Neural cell (in vitro differentiated cells): ENCODE measurements around the gene FGGY. TPM values are rescaled to one million over a fixed set of nuclear protein-coding genes. Genes with fewer than 3 reads are reported as not detected.

Experiments
- H2AFZ ChIP-seq: fragments of 200-600, 300-800 bp; sonication (generic), shearing (Covaris generic); 2 replicates; pipeline ENCODE4 v1.6.0; 2014; ENCODE audit warnings: low read depth, mild to moderate bottlenecking, antibody characterized with exemption, low read length, moderate library complexity
- H3F3A ChIP-seq: fragments of 200-600 bp; shearing (Covaris generic); 2 replicates; pipeline ENCODE4 v1.6.1; 2016; ENCODE audit warnings: mild to moderate bottlenecking, moderate library complexity, mixed read lengths, antibody characterized with exemption, low read length; ENCODE audit not compliant: insufficient read depth, poor library complexity, severe bottlenecking
- H3K27ac ChIP-seq: fragments of 200-600, 300-800 bp; sonication (generic), shearing (Covaris generic); 2 replicates; pipeline ENCODE4 v1.5.1; 2014; ENCODE audit warnings: mild to moderate bottlenecking, low read length, moderate library complexity
- H3K27me3 ChIP-seq: fragments of 300-800, 200-600 bp; sonication (generic), shearing (Covaris generic); 2 replicates; pipeline ENCODE4 v1.6.0; 2014; ENCODE audit warnings: mild to moderate bottlenecking, low read depth, low read length, moderate library complexity; ENCODE audit not compliant: insufficient read depth
- H3K36me3 ChIP-seq: fragments of 300-800, 200-600 bp; sonication (generic), shearing (Covaris generic); 2 replicates; pipeline ENCODE4 v1.5.1; 2014; ENCODE audit warnings: mild to moderate bottlenecking, antibody characterized with exemption, low read length, moderate library complexity; ENCODE audit not compliant: insufficient read depth
- H3K4me2 ChIP-seq: fragments of 300-800, 200-600 bp; sonication (generic), shearing (Covaris generic); 2 replicates; pipeline ENCODE4 v1.6.0; 2014; ENCODE audit warnings: mild to moderate bottlenecking, low read length
- H3K4me3 ChIP-seq: fragments of 300-800, 200-600 bp; sonication (generic), shearing (Covaris generic); 2 replicates; pipeline ENCODE4 v1.5.1; 2014; ENCODE audit warnings: mild to moderate bottlenecking, low read length, moderate library complexity
- H3K79me2 ChIP-seq: fragments of 200-600 bp; shearing (Covaris generic); replicated peaks from 2 replicates; pipeline ENCODE4 v1.6.0; 2014; ENCODE audit warnings: mild to moderate bottlenecking, low read length, moderate library complexity; ENCODE audit not compliant: insufficient read depth
- H3K9ac ChIP-seq: fragments of 300-800, 200-600 bp; sonication (generic), shearing (Covaris generic); 2 replicates; pipeline ENCODE4 v1.6.1; 2016; ENCODE audit warnings: mild to moderate bottlenecking, low read length, mixed read lengths
- H3K9me2 ChIP-seq: fragments of 200-600 bp; shearing (Covaris generic); 2 replicates; pipeline ENCODE4 v1.6.1; 2016; ENCODE audit warnings: mild to moderate bottlenecking, low read length, mixed read lengths; ENCODE audit not compliant: insufficient read depth
- H3K9me3 ChIP-seq: fragments of 200-600, 300-800 bp; sonication (generic), shearing (Covaris generic); 2 replicates; pipeline ENCODE4 v1.6.1; 2016; ENCODE audit warnings: mild to moderate bottlenecking, mixed run types, low read length, moderate library complexity, mixed read lengths
- H4K20me1 ChIP-seq: fragments of 200-600 bp; shearing (Covaris generic); 2 replicates; pipeline ENCODE4 v1.6.1; 2016; ENCODE audit warnings: mild to moderate bottlenecking, mixed run types; ENCODE audit not compliant: insufficient read depth
- EP300 ChIP-seq: fragments of 450-650 bp; conservative IDR thresholded peaks from 2 replicates; pipeline ENCODE4 v1.6.1; 2014; ENCODE audit warnings: antibody characterized with exemption, mild to moderate bottlenecking, moderate library complexity; ENCODE audit not compliant: poor library complexity, severe bottlenecking
- EZH2 ChIP-seq: fragments of 200-600, 300-800 bp; shearing (Covaris generic), sonication (generic); IDR thresholded peaks from 2 replicates; pipeline ENCODE4 v1.6.1; 2014; ENCODE audit warnings: antibody characterized with exemption, low read length, borderline replicate concordance, mild to moderate bottlenecking; ENCODE audit not compliant: insufficient read depth, poor library complexity, severe bottlenecking
- MXI1 ChIP-seq: fragments of 450-650 bp; conservative IDR thresholded peaks from 2 replicates; pipeline ENCODE4 v1.6.1; 2014; ENCODE audit warnings: antibody characterized with exemption, mild to moderate bottlenecking; ENCODE audit not compliant: poor library complexity, severe bottlenecking
- POLR2AphosphoS5 ChIP-seq: IDR thresholded peaks from 2 replicates; pipeline ENCODE4 v1.6.1; 2012
- RAD21 ChIP-seq: fragments of 450-650 bp; conservative IDR thresholded peaks from 2 replicates; pipeline ENCODE4 v1.6.1; 2014; ENCODE audit warnings: antibody characterized with exemption, mild to moderate bottlenecking, moderate library complexity
- SMC3 ChIP-seq: fragments of 450-650 bp; conservative IDR thresholded peaks from 2 replicates; pipeline ENCODE4 v1.6.1; 2014; ENCODE audit warnings: antibody characterized with exemption, mild to moderate bottlenecking, moderate library complexity; ENCODE audit not compliant: poor library complexity
- TAF1 ChIP-seq: IDR thresholded peaks from 2 replicates; pipeline ENCODE4 v1.6.1; 2012; ENCODE audit warnings: low read depth
- polyA plus RNA-seq: library from polyadenylated mRNA; depleted of rRNA; stranded (reverse); fragments of >200 nt; gene quantifications from 2 replicates; pipeline ENCODE4 v1.2.3, GENCODE V29; 2014
- TF ChIP-seq, protein P1 (sequence below): IDR thresholded peaks from 2 replicates; pipeline ENCODE4 v1.6.1; 2012; ENCODE audit warnings: borderline replicate concordance
- TF ChIP-seq, protein P2 (sequence below): fragments of 450-650 bp; IDR thresholded peaks from 2 replicates; pipeline ENCODE4 v1.5.1; 2014; ENCODE audit warnings: antibody characterized with exemption, mild to moderate bottlenecking, moderate library complexity; ENCODE audit not compliant: poor library complexity, severe bottlenecking

FGGY gene
- polyA plus RNA-seq, 1 donor from 2014 or later, result 7.4 TPM

DNA sequence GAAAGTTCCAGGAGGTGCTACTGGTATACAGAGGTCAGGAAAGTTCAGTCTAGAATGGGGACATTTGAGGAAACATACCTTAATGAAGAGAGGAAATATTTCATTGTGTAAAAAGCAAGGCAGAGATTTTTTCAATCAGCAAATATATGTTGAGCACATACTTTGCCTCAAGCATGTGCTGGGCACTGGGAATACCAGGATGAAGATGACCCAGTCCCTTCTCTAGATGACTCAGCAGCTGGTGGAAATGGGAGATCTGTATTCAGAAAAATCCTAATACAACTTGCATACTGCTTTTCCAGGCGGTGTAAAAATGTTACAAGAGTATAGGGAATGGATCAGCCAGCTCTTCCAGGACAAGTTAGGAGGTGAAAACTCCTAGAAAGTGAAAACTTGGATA is 229.3 kb downstream of the FGGY start:
- Histone ChIP-seq H3K9me3 (no peaks in the 10 kb centered on the region), H3K79me2 (no peaks in the 10 kb centered on the region), H3K27ac (no peak overlapping the region), H3K9me2 (no peaks in the 10 kb centered on the region), H3K4me3 (no peak overlapping the region), H2AFZ (no peak overlapping the region), H3K9ac (no peak overlapping the region), H3K36me3 (no peaks in the 10 kb centered on the region), H3K27me3 (no peaks in the 10 kb centered on the region), H3F3A (no peaks in the 10 kb centered on the region), H3K4me2 (no peak overlapping the region), H4K20me1 (no peaks in the 10 kb centered on the region)
- TF ChIP-seq EP300 (no peak), MXI1 (no peak), SMC3 (no peak), TAF1 (no peak)

DNA sequence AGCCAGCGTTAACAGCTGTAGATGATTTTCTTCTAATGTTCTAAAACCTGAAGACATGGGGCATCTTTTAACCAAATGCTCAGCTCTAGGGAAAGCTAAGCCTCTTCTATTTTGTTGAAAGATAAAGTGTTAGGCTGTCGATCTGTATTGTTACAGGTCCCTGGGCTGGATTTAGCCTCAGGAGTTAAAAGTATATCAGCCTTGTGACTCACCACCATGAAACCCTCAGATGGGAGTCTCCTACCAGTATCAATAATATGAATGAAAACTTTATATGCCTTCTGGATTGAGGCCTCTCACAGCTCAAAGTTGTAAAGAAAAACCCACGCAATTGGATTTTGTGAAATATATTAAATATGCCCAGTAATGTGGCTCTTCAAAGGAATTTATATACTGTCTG is 231.6 kb downstream of the FGGY start:
- no peaks in the 10 kb centered on the region for H3F3A ChIP-seq
- no peaks in the 10 kb centered on the region for H3K27me3 ChIP-seq
- no peak for TF ChIP-seq MXI1
- no peak for TF ChIP-seq POLR2AphosphoS5
- TF ChIP-seq, protein P1, sequence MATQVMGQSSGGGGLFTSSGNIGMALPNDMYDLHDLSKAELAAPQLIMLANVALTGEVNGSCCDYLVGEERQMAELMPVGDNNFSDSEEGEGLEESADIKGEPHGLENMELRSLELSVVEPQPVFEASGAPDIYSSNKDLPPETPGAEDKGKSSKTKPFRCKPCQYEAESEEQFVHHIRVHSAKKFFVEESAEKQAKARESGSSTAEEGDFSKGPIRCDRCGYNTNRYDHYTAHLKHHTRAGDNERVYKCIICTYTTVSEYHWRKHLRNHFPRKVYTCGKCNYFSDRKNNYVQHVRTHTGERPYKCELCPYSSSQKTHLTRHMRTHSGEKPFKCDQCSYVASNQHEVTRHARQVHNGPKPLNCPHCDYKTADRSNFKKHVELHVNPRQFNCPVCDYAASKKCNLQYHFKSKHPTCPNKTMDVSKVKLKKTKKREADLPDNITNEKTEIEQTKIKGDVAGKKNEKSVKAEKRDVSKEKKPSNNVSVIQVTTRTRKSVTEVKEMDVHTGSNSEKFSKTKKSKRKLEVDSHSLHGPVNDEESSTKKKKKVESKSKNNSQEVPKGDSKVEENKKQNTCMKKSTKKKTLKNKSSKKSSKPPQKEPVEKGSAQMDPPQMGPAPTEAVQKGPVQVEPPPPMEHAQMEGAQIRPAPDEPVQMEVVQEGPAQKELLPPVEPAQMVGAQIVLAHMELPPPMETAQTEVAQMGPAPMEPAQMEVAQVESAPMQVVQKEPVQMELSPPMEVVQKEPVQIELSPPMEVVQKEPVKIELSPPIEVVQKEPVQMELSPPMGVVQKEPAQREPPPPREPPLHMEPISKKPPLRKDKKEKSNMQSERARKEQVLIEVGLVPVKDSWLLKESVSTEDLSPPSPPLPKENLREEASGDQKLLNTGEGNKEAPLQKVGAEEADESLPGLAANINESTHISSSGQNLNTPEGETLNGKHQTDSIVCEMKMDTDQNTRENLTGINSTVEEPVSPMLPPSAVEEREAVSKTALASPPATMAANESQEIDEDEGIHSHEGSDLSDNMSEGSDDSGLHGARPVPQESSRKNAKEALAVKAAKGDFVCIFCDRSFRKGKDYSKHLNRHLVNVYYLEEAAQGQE, result no peak
- no peak for TF ChIP-seq TAF1
- no peak for TF ChIP-seq RAD21
- TF ChIP-seq EP300, result no peak
- TF ChIP-seq SMC3, result no peak
- TF ChIP-seq, protein P2, sequence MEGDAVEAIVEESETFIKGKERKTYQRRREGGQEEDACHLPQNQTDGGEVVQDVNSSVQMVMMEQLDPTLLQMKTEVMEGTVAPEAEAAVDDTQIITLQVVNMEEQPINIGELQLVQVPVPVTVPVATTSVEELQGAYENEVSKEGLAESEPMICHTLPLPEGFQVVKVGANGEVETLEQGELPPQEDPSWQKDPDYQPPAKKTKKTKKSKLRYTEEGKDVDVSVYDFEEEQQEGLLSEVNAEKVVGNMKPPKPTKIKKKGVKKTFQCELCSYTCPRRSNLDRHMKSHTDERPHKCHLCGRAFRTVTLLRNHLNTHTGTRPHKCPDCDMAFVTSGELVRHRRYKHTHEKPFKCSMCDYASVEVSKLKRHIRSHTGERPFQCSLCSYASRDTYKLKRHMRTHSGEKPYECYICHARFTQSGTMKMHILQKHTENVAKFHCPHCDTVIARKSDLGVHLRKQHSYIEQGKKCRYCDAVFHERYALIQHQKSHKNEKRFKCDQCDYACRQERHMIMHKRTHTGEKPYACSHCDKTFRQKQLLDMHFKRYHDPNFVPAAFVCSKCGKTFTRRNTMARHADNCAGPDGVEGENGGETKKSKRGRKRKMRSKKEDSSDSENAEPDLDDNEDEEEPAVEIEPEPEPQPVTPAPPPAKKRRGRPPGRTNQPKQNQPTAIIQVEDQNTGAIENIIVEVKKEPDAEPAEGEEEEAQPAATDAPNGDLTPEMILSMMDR, result no peak
- no peak for TF ChIP-seq EZH2
- H3K9me2 ChIP-seq, result no peaks in the 10 kb centered on the region
- no peaks in the 10 kb centered on the region for H3K9me3 ChIP-seq
- H3K27ac ChIP-seq, result no peak overlapping the region
- no peaks in the 10 kb centered on the region for H3K79me2 ChIP-seq
- H3K4me3 ChIP-seq, result no peak overlapping the region
- no peak overlapping the region for H2AFZ ChIP-seq
- H3K9ac ChIP-seq, result no peak overlapping the region
- H3K36me3 ChIP-seq, result no peaks in the 10 kb centered on the region
- no peaks in the 10 kb centered on the region for H4K20me1 ChIP-seq
- H3K4me2 ChIP-seq, result no peak overlapping the region

DNA sequence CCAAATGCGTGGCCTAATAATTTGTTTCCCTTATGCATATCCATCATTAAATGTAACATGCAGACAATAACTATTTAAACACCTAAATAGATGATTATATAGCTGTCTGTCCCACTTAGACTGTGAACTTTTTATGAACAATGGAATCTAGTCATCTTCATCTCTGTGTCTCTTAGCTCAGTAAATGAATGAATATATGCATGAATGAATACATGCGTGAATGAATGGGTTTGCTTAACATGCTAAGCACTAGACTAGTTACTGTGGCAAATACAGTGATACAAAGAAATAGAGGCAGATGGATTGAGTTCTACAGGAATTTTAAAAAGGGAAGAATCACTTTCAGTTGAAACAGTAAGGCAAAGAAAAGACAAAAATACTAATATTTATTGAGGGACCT is 232.0 kb downstream of the FGGY start:
- no peak overlapping the region for H2AFZ ChIP-seq
- no peak overlapping the region for H3K4me2 ChIP-seq
- no peaks in the 10 kb centered on the region for H3K79me2 ChIP-seq
- no peak overlapping the region for H3K9ac ChIP-seq
- H3F3A ChIP-seq, result no peaks in the 10 kb centered on the region
- no peaks in the 10 kb centered on the region for H3K27me3 ChIP-seq
- H3K4me3 ChIP-seq, result no peak overlapping the region
- no peaks in the 10 kb centered on the region for H3K9me2 ChIP-seq
- TF ChIP-seq RAD21 (no peak), MXI1 (no peak), SMC3 (no peak), TAF1 (no peak), EZH2 (no peak)
- TF ChIP-seq, protein P1, result no peak
- H3K36me3 ChIP-seq, result no peaks in the 10 kb centered on the region
- no peaks in the 10 kb centered on the region for H4K20me1 ChIP-seq
- no peak overlapping the region for H3K27ac ChIP-seq
- H3K9me3 ChIP-seq, result no peaks in the 10 kb centered on the region
